Activated CD4-positive, alpha-beta memory T cell treated with anti-CD3 and anti-CD28 coated beads for 36 hours (primary cell): ENCODE results near the gene FZD1. TPM values are rescaled to one million over a fixed set of nuclear protein-coding genes. Genes with fewer than 3 reads are reported as not detected.

Source experiments
- CTCF ChIA-PET: fragments of 350-600 bp; sonication (Branson Sonifier 250); formaldehyde crosslinking; loops from one replicate; lab custom pipeline; 2021; ENCODE audit warnings: antibody characterized with exemption, inconsistent platforms; lab: Charles Lee
- POLR2A ChIA-PET: fragments of 350-600 bp; sonication (Branson Sonifier 250); formaldehyde crosslinking; loops from one replicate; lab custom pipeline; 2021; ENCODE audit warnings: antibody characterized with exemption; lab: Charles Lee
- DNase-seq: peaks from one replicate; pipeline ENCODE4 v3.0.0-alpha.2; 2020
- H3K27ac Mint-ChIP-seq: one replicate; pipeline ENCODE4 v1.8.0; 2021; ENCODE audit warnings: mixed read lengths
- H3K27me3 Mint-ChIP-seq: one replicate; pipeline ENCODE4 v1.8.0; 2021; ENCODE audit warnings: mixed read lengths
- H3K36me3 Mint-ChIP-seq: one replicate; pipeline ENCODE4 v1.8.0; 2021; ENCODE audit warnings: mixed read lengths
- H3K4me1 Mint-ChIP-seq: one replicate; pipeline ENCODE4 v1.8.0; 2021; ENCODE audit warnings: low read depth, mixed read lengths
- H3K4me3 Mint-ChIP-seq: one replicate; pipeline ENCODE4 v1.8.0; 2021; ENCODE audit warnings: mild to moderate bottlenecking, mixed read lengths
- H3K9me3 Mint-ChIP-seq: one replicate; pipeline ENCODE4 v1.8.0; 2021; ENCODE audit warnings: mixed read lengths
- intact Hi-C: fragments of 100-400 bp; cut with micrococcal nuclease; formaldehyde crosslinking; loops from one replicate; pipeline ENCODE4 v1.15.1; 2023
- total RNA-seq, 2 experiments: library from RNA; stranded (reverse); gene quantifications; one replicate each; pipeline ENCODE4 v1.2.3, GENCODE V29; 2021

FZD1 gene
- total RNA-seq, 2 experiments from 2014 or later: 0.05 TPM; not detected in 1

- no peak overlapping the region for H3K4me3 Mint-ChIP-seq
- no peak for DNase-seq
- POLR2A ChIA-PET: no interaction called here
- H3K36me3 Mint-ChIP-seq: no peaks in the 10 kb centered on the region
- no peaks in the 10 kb centered on the region for H3K4me1 Mint-ChIP-seq
- CTCF ChIA-PET: no interaction called here
- no peaks in the 10 kb centered on the region for H3K9me3 Mint-ChIP-seq
- intact Hi-C loops: no loop called here
- H3K27ac Mint-ChIP-seq: no peak overlapping the region
- no peaks in the 10 kb centered on the region for H3K27me3 Mint-ChIP-seq
Measured at GRCh38 chr7:91313113-91313512, 48.9 kb downstream of the FZD1 start.

DNA sequence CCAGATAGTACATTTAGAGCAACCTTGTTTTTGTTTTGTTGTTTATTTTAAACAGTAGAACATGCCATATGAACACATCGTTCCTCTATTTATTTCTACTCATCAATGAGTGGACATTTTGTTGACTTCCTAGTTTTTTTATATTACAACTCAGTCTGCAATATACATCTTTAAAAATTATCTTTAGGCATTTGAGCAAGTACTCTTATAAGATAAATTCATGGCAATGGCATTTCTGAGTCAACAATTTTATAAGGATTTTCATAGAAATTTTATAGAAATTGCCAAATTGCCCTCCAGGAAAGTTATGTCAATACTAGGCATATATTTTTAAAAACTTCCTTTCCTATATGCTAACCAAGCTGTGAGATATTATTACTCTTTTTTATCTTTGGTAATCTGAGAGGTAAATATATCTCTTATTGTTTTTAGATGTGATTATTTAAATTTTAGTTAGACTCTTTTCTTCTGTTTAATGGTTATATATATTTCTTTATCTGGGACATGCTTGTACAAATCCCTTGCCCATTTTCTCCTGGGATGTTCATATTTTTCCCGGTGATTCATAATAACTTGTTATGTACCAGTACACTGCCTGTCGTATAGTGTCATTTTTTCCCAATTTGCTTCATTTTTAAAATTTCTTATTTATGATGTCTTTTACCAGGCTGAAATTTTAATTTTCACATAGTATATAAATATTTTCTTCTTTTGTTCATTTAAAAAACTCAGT, 50.5 kb downstream of the FZD1 start:
- Mint-ChIP-seq H3K36me3 (no peaks in the 10 kb centered on the region), H3K4me1 (no peaks in the 10 kb centered on the region), H3K27me3 (no peaks in the 10 kb centered on the region), H3K9me3 (no peaks in the 10 kb centered on the region), H3K4me3 (no peak overlapping the region), H3K27ac (no peak overlapping the region)
- intact Hi-C loops: no loop called here
- DNase-seq: no peak
- CTCF ChIA-PET: no interaction called here
- POLR2A ChIA-PET: no interaction called here

DNA sequence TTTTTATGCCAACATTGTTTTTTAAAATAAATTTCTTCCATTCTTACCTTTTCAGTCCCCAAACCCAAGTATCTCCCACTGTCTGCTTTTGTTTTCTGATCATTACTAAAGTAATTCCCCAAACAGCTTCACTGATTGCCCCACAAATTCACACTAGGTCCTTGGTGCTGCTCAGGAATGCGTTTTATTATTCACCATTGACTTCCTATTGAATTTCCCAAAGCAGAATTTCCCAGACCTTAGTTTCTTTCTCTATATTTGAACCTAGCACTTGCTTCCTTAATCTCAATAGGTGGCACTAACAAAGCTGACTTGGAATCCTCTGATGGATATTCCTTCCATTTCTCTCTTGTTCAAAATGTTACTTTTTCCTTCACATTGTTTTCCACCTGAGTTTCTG, 52.2 kb downstream of the FZD1 start:
- H3K4me3 Mint-ChIP-seq: no peak overlapping the region
- no peaks in the 10 kb centered on the region for H3K4me1 Mint-ChIP-seq
- H3K9me3 Mint-ChIP-seq: no peaks in the 10 kb centered on the region
- no peak overlapping the region for H3K27ac Mint-ChIP-seq
- no peak for DNase-seq
- intact Hi-C loops: no loop called here
- POLR2A ChIA-PET: no interaction called here
- CTCF ChIA-PET: no interaction called here
- H3K36me3 Mint-ChIP-seq: no peaks in the 10 kb centered on the region
- no peaks in the 10 kb centered on the region for H3K27me3 Mint-ChIP-seq

DNA sequence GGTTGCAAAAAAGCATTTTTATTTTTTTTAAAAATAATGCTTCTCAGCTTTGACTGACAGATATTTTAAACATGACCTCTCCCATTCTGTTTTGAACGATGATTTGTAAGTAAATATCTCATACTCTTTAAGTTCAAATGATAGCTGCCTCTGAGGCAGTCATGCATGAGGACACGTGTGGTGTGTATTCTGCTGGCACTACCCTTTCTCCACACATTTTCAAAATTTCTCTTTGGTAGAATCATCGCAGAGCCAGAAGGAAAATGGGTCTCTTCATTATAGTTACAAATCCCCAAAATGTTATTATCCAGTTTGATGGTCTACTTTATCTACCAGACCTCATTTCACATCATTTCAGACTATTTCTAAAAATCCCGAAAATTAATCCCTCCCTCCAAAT, 55.1 kb downstream of the FZD1 start:
- no peak for DNase-seq
- H3K9me3 Mint-ChIP-seq: no peaks in the 10 kb centered on the region
- no peaks in the 10 kb centered on the region for H3K27me3 Mint-ChIP-seq
- no peaks in the 10 kb centered on the region for H3K4me1 Mint-ChIP-seq
- no peak overlapping the region for H3K27ac Mint-ChIP-seq
- intact Hi-C loops: no loop called here
- no peak overlapping the region for H3K4me3 Mint-ChIP-seq
- no peaks in the 10 kb centered on the region for H3K36me3 Mint-ChIP-seq
- ChIA-PET CTCF (no interaction called here), POLR2A (no interaction called here)

DNA sequence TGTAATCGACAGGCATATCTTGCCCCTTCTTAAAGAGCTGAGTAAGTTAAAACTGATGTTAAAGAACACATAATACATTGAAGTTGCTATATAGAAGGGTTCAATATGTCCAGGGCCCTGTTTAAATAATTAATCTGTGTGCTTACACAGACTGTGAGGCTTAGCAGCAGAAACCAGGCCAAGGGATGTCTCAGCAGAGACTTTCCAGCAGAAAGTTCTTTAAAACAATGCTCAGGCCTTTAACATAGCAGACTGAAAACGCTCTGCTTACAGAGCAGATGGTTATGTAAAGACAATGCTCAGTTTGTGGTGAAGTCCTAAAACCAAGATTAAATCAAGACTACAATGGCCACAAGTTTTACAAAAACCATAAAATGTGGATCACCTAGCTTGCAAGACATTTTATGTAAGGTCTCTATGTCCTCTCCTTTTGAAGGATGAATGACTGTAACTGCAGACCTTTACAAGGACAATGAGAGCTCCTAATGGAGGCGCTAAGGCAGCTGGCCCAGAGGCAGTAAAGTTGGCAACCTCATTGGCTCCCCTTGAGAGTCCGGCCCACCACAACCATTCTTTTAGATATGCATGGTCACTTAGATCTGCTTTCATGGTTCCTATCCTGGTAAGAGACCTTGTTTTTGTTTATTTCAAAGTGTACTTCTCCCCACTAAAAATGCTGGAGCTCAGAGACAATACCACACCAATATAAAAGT, 56.3 kb downstream of the FZD1 start:
- POLR2A ChIA-PET: no interaction called here

More for the DNA sequence above, 56.3 kb downstream of the FZD1 start:
- H3K27me3 Mint-ChIP-seq: no peaks in the 10 kb centered on the region
- no peaks in the 10 kb centered on the region for H3K9me3 Mint-ChIP-seq
- H3K36me3 Mint-ChIP-seq: no peaks in the 10 kb centered on the region
- DNase-seq: no peak
- CTCF ChIA-PET: no interaction called here
- intact Hi-C loops: no loop called here
- H3K4me1 Mint-ChIP-seq: no peaks in the 10 kb centered on the region
- H3K4me3 Mint-ChIP-seq: no peak overlapping the region
- no peak overlapping the region for H3K27ac Mint-ChIP-seq
